Keratinocyte (primary cell): ENCODE data around the gene HOXA11. TPM values are rescaled to one million over a fixed set of nuclear protein-coding genes. Genes with fewer than 3 reads are reported as not detected.
A peak's percentile ranks its signal among the peaks of the same experiment; 100 is the strongest.

Experiments used
- DNase-seq: peaks from one replicate; pipeline ENCODE4 v3.0.0-alpha.2; 2011; ENCODE audit warnings: low read depth, missing footprints, low spot score
- FAIRE-seq: peaks from 2 replicates; lab custom pipeline; 2011; peaks lifted over from hg19 to GRCh38; lab: Jason Lieb, UNC
- H2AFZ ChIP-seq: 2 replicates; pipeline ENCODE4 v1.6.0; 2012; ENCODE audit warnings: low read length, control low read depth, inconsistent platforms; ENCODE audit not compliant: control insufficient read depth
- H3K27ac ChIP-seq: 2 replicates; pipeline ENCODE4 v1.5.1; 2011; ENCODE audit warnings: low read length; ENCODE audit not compliant: control insufficient read depth, insufficient read depth
- H3K27me3 ChIP-seq: 3 replicates; pipeline ENCODE4 v1.6.0; 2011; ENCODE audit warnings: low read length; ENCODE audit not compliant: control insufficient read depth, insufficient read depth; ENCODE audit errors: extremely low read depth
- H3K36me3 ChIP-seq, 2 experiments: 2 replicates in 1 of 2; 3 replicates in 1 of 2; pipeline ENCODE4 v1.5.1; 2011; ENCODE audit warnings: low read length in 2 of 2, mild to moderate bottlenecking in 1 of 2; ENCODE audit not compliant: control insufficient read depth in 2 of 2, insufficient read depth in 2 of 2; ENCODE audit errors: extremely low read depth in 1 of 2
- H3K4me1 ChIP-seq: 3 replicates; pipeline ENCODE4 v1.5.1; 2011; ENCODE audit warnings: low read length; ENCODE audit not compliant: control insufficient read depth, insufficient read depth; ENCODE audit errors: extremely low read depth
- H3K4me2 ChIP-seq: 3 replicates; pipeline ENCODE4 v1.6.0; 2011; ENCODE audit warnings: low read depth, low read length; ENCODE audit not compliant: control insufficient read depth, insufficient read depth; ENCODE audit errors: extremely low read depth
- H3K4me3 ChIP-seq, 3 experiments: fragments of 200-600 bp in 1 of 3; sonication (generic) in 1 of 3; 2 replicates in 2 of 3; 3 replicates in 1 of 3; pipeline ENCODE4 v1.5.1; 2011 to 2016; ENCODE audit warnings: low read length in 3 of 3, mild to moderate bottlenecking in 3 of 3, control low read depth in 2 of 3, inconsistent platforms in 1 of 3, low read depth in 1 of 3, mixed read lengths in 1 of 3, mixed run types in 1 of 3, moderate library complexity in 1 of 3; ENCODE audit not compliant: control insufficient read depth in 2 of 3, insufficient read depth in 2 of 3; ENCODE audit errors: extremely low read depth in 1 of 3
- H3K79me2 ChIP-seq: 2 replicates; pipeline ENCODE4 v1.6.0; 2012; ENCODE audit warnings: low read length; ENCODE audit not compliant: control insufficient read depth, insufficient read depth
- H3K9ac ChIP-seq: 3 replicates; pipeline ENCODE4 v1.6.0; 2011; ENCODE audit warnings: low read length; ENCODE audit not compliant: control insufficient read depth, insufficient read depth; ENCODE audit errors: extremely low read depth
- H3K9me1 ChIP-seq: 3 replicates; pipeline ENCODE4 v1.6.0; 2011; ENCODE audit warnings: low read length; ENCODE audit not compliant: control insufficient read depth, insufficient read depth; ENCODE audit errors: extremely low read depth
- H3K9me3 ChIP-seq: 2 replicates; pipeline ENCODE4 v1.5.1; 2012; ENCODE audit warnings: low read depth, low read length; ENCODE audit not compliant: control insufficient read depth
- H4K20me1 ChIP-seq: 3 replicates; pipeline ENCODE4 v1.6.0; 2011; ENCODE audit warnings: low read length; ENCODE audit not compliant: control insufficient read depth, insufficient read depth; ENCODE audit errors: extremely low read depth
- EZH2 ChIP-seq: IDR thresholded peaks from one replicate; pipeline ENCODE4 v1.6.1; 2012; ENCODE audit warnings: inconsistent platforms, mild to moderate bottlenecking, low read length, moderate library complexity
- dilution Hi-C: fragments of 300-500 bp; cut with MboI; formaldehyde crosslinking; loops from one replicate; pipeline ENCODE4 v1.7.0; 2020; ENCODE audit warnings: low sequenced_read_pairs; ENCODE audit not compliant: extremely low pct_ligation_motif_present
- polyA plus RNA-seq, 5 experiments: library from polyadenylated mRNA; depleted of rRNA in 3 of 5; stranded (reverse) in 3 of 5; stranded (forward) in 1 of 5; unstranded in 1 of 5; fragments of >200 nt; gene quantifications; 1 replicate in 1 of 5; 2 replicates in 3 of 5; 3 replicates in 1 of 5; pipeline versions ENCODE4 v1.2.1 to v1.2.3, GENCODE V29; 2011 to 2012; ENCODE audit warnings: missing spikeins in 2 of 5, low read depth in 1 of 5, low replicate concordance in 1 of 5
- TF ChIP-seq, protein P1 (sequence below), 3 experiments: IDR thresholded peaks in 1 of 3; conservative IDR thresholded peaks in 1 of 3; optimal IDR thresholded peaks in 1 of 3; 2 replicates in 2 of 3; 3 replicates in 1 of 3; pipeline versions ENCODE3 to v1.5.1; 2011; ENCODE audit warnings: low read length in 3 of 3, mild to moderate bottlenecking in 3 of 3, moderate library complexity in 2 of 3, control low read depth in 1 of 3, inconsistent platforms in 1 of 3; ENCODE audit not compliant: insufficient read depth in 2 of 3; ENCODE audit errors: extremely low read depth in 1 of 3

HOXA11 gene
- polyA plus RNA-seq, 1 donor (not counting 4 experiments of a cell fraction or from before 2014, with no cell fraction given) = 0.07 TPM

- Histone ChIP-seq H3K9me1 (no peaks in the 10 kb centered on the region), H3K4me3 (no peak overlapping the region), H3K4me2 (peak overlapping the region; percentile 92), H3K27me3 (no peaks in the 10 kb centered on the region), H3K9ac (peak overlapping the region; percentile 31), H3K79me2 (peaks cover 39% of the 10 kb centered on the region), H3K9me3 (no peaks in the 10 kb centered on the region), H3K4me1 (peaks cover 53% of the 10 kb centered on the region), H3K36me3 (peaks cover 0 to 4% of the 10 kb centered on the region in 2 experiments), H2AFZ (no peak overlapping the region), H3K27ac (peak overlapping the region; percentile 92), H4K20me1 (no peaks in the 10 kb centered on the region)
- TF ChIP-seq EZH2 = no peak
- TF ChIP-seq, protein P1, sequence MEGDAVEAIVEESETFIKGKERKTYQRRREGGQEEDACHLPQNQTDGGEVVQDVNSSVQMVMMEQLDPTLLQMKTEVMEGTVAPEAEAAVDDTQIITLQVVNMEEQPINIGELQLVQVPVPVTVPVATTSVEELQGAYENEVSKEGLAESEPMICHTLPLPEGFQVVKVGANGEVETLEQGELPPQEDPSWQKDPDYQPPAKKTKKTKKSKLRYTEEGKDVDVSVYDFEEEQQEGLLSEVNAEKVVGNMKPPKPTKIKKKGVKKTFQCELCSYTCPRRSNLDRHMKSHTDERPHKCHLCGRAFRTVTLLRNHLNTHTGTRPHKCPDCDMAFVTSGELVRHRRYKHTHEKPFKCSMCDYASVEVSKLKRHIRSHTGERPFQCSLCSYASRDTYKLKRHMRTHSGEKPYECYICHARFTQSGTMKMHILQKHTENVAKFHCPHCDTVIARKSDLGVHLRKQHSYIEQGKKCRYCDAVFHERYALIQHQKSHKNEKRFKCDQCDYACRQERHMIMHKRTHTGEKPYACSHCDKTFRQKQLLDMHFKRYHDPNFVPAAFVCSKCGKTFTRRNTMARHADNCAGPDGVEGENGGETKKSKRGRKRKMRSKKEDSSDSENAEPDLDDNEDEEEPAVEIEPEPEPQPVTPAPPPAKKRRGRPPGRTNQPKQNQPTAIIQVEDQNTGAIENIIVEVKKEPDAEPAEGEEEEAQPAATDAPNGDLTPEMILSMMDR (optimal IDR thresholded peaks at IDR 0.05 in 1 of 3, IDR thresholded peaks at IDR 0.05 in 1 of 3, conservative IDR thresholded peaks at IDR 0.05 in 1 of 3; ENCODE audit: extremely low read depth in 1 of 3, insufficient read depth in 2 of 3, low read length in 3 of 3) = no peak
- dilution Hi-C loops = no loop called here
- no peak for FAIRE-seq
- no peak for DNase-seq
Measured at GRCh38 chr7:27137640-27138315, 47.3 kb downstream of the HOXA11 start.

- Histone ChIP-seq H3K4me3 (no peak overlapping the region), H3K27me3 (no peaks in the 10 kb centered on the region), H3K79me2 (peaks cover 15% of the 10 kb centered on the region), H3K27ac (peak overlapping the region; percentile 73), H3K9me3 (no peaks in the 10 kb centered on the region), H3K4me2 (peak overlapping the region; percentile 47), H2AFZ (no peak overlapping the region), H3K36me3 (peaks cover 0 to 1% of the 10 kb centered on the region in 2 experiments), H3K4me1 (peaks cover 44% of the 10 kb centered on the region), H3K9me1 (no peaks in the 10 kb centered on the region), H3K9ac (peak overlapping the region; percentile 45), H4K20me1 (no peaks in the 10 kb centered on the region)
- DNase-seq = no peak
- dilution Hi-C loops = no loop called here
- peak; percentile 81 for FAIRE-seq
- TF ChIP-seq, protein P1 (optimal IDR thresholded peaks at IDR 0.05 in 1 of 3, IDR thresholded peaks at IDR 0.05 in 1 of 3, conservative IDR thresholded peaks at IDR 0.05 in 1 of 3; ENCODE audit: extremely low read depth in 1 of 3, insufficient read depth in 2 of 3, low read length in 3 of 3) = no peak
- no peak for TF ChIP-seq EZH2
Measured at GRCh38 chr7:27134392-27134791, 50.6 kb downstream of the HOXA11 start.
